ENCODE results near the gene INO80C.

INO80C gene

DNA sequence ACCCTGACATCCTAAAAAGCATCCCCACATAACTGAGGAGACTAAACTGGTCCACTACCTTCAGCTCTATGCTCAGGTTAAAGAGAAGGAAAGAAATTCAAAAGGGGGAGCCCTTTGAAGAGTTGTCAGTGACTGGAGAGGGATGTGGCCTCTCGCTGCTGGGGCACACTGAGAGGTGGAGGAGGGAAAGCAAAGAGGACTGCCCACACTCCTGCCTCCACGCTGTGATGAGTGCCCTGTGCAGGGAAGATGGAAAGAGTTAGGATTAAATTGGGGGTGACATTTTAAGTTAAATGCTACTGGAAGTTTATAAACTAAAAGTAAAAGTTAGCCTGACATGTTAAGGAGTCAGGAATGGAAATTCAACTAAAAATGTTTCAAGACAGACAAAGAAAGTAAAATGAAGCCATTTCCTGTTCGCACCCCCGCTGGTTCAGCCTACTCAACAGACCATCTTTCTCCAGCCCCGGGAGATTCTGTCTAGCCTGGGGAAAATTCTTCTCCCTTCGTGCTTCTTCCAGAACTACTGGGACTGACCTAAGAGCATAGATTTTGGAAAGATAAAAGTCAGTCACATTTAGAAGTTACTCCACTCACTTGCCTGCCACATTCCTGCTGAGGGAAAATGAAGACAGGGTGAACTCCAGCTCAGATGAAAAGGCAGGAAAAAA is 17.8 kb upstream of the INO80C start:
- TF ChIP-seq, protein P1, sequence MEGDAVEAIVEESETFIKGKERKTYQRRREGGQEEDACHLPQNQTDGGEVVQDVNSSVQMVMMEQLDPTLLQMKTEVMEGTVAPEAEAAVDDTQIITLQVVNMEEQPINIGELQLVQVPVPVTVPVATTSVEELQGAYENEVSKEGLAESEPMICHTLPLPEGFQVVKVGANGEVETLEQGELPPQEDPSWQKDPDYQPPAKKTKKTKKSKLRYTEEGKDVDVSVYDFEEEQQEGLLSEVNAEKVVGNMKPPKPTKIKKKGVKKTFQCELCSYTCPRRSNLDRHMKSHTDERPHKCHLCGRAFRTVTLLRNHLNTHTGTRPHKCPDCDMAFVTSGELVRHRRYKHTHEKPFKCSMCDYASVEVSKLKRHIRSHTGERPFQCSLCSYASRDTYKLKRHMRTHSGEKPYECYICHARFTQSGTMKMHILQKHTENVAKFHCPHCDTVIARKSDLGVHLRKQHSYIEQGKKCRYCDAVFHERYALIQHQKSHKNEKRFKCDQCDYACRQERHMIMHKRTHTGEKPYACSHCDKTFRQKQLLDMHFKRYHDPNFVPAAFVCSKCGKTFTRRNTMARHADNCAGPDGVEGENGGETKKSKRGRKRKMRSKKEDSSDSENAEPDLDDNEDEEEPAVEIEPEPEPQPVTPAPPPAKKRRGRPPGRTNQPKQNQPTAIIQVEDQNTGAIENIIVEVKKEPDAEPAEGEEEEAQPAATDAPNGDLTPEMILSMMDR (IDR thresholded peaks at IDR 0.05; ENCODE audit: low read depth, low read length), result no peak
- no peak overlapping the region for H3K27ac ChIP-seq
- no peak overlapping the region for H3K4me3 ChIP-seq (ENCODE audit: low read depth, low read length)
- no peaks in the 10 kb centered on the region for H3K27me3 ChIP-seq (ENCODE audit: insufficient read depth, low read depth, severe bottlenecking)
- H3K9me3 ChIP-seq (ENCODE audit: severe bottlenecking), result no peaks in the 10 kb centered on the region
- H3K36me3 ChIP-seq, result no peaks in the 10 kb centered on the region
- DNase-seq, result no peak

DNA sequence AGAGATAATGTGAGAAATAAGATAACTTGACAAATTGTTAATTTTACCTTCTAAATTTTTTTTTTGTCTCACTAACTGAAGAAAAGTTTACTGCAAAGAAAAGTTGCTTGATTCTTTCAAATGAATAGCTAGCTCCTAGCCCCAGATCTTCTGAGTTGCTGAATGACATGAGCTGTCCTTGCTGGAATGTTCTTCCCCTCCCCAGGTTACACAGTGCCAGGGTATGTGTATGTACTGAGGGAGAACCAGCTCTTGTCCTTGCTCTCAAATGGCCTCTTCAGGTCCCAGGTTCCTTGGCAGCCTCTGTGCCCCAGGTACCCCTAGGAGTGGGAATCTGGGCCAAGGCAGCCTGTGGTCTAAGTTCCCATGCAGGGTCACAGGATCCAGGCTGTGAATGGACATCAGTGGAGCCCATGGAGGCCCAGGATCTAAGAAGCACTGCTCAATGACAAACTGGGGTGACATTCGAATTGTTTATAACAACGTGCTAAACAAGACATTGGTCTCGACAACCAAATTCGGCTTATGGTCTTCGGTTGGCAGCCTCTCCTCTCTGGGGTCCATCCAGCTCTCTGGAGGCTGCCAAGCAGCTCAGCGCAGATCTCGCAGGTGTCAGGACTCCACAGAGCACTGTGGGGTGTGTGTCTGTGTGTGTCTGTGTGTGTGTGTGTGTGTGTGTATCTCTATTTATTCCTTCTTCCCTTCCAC is 17.1 kb upstream of the INO80C start:
- no peaks in the 10 kb centered on the region for H3K36me3 ChIP-seq
- TF ChIP-seq, protein P1 (IDR thresholded peaks at IDR 0.05; ENCODE audit: low read depth, low read length), result no peak
- no peaks in the 10 kb centered on the region for H3K9me3 ChIP-seq (ENCODE audit: severe bottlenecking)
- H3K27me3 ChIP-seq (ENCODE audit: insufficient read depth, low read depth, severe bottlenecking), result no peaks in the 10 kb centered on the region
- H3K4me3 ChIP-seq (ENCODE audit: low read depth, low read length), result no peak overlapping the region
- DNase-seq, result no peak
- H3K27ac ChIP-seq, result no peak overlapping the region

DNA sequence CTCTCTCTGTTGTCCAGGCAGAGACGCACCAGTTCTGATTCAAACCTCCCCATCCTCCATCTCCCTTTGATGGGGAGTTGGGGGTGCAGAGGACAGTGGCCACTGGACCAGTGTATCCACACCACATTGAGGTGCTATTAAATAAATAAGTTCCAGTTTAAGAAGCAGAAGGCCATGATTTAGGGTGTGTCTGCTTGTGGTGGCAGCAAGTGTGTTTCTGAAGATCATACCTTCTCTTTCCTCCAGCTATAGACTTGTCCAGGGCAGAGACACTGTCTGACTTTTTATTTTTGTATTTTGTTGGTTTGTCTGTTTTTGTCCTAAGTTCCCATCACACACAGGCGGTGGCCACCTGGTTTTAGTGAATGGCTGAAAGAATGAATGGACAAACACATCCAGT is 16.5 kb upstream of the INO80C start:
- no peak for DNase-seq
- H3K4me3 ChIP-seq (ENCODE audit: low read depth, low read length), result no peak overlapping the region
- no peak overlapping the region for H3K27ac ChIP-seq
- H3K27me3 ChIP-seq (ENCODE audit: insufficient read depth, low read depth, severe bottlenecking), result no peaks in the 10 kb centered on the region
- no peaks in the 10 kb centered on the region for H3K36me3 ChIP-seq
- TF ChIP-seq, protein P1 (IDR thresholded peaks at IDR 0.05; ENCODE audit: low read depth, low read length), result no peak
- no peaks in the 10 kb centered on the region for H3K9me3 ChIP-seq (ENCODE audit: severe bottlenecking)

DNA sequence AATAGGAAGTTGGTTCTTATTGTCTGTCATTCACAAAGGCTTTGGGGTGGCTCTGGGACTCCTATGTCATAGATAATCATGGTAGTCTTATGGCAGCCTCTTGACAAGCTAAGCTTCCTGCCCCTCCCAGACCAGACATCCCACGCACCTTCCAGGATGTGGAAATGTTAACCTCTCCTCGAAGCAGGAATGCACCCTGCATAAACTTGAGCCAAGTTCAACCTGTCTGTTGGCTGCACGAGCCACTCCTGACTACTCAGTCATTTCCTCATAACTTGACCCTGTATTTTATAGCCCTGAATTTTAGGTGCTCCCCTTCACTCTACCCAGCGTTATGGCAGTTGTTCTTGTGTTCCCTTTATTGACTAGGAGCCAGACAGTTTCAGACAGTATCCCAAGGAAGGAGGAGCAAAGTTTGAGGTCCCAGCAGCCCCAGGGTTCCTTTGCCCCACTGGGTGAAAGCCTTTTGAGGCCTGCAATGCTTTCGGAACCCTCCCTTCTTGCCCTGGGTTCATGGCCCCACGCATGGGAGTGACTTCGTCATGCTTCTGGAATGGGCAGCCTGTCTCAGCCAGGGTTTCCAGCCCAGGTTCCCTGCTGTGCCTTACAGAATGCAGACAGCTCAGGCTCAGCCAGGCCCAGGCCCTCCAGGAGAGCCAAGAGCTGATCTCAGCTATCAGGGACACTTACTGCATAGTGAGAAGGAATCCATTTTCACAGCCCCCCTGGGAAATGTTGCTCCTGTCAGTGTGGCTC is 15.6 kb upstream of the INO80C start:
- TF ChIP-seq, protein P1 (IDR thresholded peaks at IDR 0.05; ENCODE audit: low read depth, low read length), result no peak
- H3K4me3 ChIP-seq (ENCODE audit: low read depth, low read length), result no peak overlapping the region
- no peak overlapping the region for H3K27ac ChIP-seq
- no peak for DNase-seq
- H3K27me3 ChIP-seq (ENCODE audit: insufficient read depth, low read depth, severe bottlenecking), result no peaks in the 10 kb centered on the region
- H3K36me3 ChIP-seq, result no peaks in the 10 kb centered on the region
- H3K9me3 ChIP-seq (ENCODE audit: severe bottlenecking), result no peaks in the 10 kb centered on the region

DNA sequence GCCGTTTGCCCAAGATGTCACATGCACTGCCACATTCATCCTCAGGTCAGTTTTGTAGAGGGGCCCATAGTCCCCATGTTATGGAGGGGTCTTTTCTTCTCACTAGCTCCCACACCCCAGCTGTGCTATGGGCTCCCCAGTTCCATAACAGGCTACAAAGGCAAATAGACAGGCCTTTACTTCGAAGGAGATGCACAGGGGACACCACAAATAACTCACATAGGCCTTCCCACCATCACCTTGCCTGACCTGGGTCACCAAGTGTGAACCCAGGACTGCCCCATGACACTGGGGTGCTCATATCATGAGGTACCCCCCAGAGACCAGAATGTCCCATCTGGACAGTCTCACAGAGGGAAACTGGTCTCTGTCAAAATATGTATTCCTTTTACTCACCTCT is 15.0 kb upstream of the INO80C start:
- TF ChIP-seq, protein P1 (IDR thresholded peaks at IDR 0.05; ENCODE audit: low read depth, low read length), result no peak
- H3K4me3 ChIP-seq (ENCODE audit: low read depth, low read length), result no peak overlapping the region
- DNase-seq, result no peak
- H3K9me3 ChIP-seq (ENCODE audit: severe bottlenecking), result no peaks in the 10 kb centered on the region
- no peak overlapping the region for H3K27ac ChIP-seq
- no peaks in the 10 kb centered on the region for H3K36me3 ChIP-seq
- no peaks in the 10 kb centered on the region for H3K27me3 ChIP-seq (ENCODE audit: insufficient read depth, low read depth, severe bottlenecking)
